DMS114 treated with DMSO at 0.1 percent for 48 hours (cell line): ENCODE data around the gene ATP8B4.

ENCODE experiments used
- DNase-seq: peaks from one replicate; lab custom pipeline; 2025; ENCODE audit not compliant: unreplicated experiment; lab: John Stamatoyannopoulos, UW

Gene ATP8B4

DNA sequence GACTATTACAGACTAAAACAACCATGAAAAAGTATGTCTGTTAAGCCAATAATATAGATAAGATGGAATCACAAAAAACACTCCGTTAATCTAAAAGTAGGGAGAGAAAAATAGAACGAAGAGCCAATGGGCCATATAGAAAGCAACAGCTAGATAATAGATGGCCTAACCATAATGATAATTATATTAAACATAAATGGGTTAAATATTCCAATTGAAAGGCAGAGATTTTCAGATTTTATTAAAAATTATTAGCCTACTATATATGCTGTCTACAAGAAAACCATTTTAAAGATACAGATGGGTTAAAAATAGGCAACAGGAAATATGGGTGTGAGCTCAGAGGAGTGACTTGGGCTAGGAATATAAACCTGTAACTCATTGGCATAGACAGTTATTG lies 76.3 kb downstream of the ATP8B4 start:
- DNase-seq: no peak

DNA sequence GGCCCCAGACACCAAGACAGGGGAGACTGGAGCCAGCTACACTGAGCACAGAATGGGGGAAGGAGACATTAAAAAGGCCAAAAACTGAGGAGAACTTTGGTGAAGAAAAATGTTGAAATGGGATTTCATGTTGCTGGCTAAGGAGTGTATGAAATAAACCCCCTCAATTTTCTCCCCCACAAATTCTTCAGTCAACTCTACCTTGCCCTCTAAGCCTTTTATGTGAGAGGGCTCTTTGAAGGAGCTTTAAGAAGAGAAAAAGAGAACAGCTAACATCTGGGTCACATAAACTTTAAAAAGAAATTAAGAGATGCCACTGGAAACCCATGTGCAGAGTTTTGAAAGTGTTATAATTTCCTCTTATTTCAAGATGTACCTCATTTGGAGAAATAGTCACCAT lies 88.6 kb downstream of the ATP8B4 start:
- no peak for DNase-seq

DNA sequence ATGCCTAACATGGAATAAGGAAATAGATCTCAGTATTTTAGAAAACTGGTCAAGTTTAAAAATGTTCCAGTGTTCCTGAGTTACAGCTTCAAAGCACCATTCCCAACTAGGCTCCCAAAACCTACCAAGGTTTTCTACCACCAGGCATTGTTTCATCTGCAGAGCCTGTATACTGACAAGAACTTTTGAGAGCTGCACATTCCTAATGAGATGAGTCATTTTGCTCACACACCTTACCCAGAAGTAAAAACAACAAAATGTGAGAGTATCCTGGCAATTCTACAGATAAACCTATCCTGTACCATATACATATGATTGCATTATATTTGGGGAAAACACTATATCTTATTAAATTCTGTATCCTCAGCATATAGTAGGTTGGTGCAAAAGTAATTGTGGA lies 90.7 kb downstream of the ATP8B4 start:
- no peak for DNase-seq

GRCh38 chr15:50024281-50024680 lies 94.8 kb downstream of the ATP8B4 start:
- no peak for DNase-seq

DNA sequence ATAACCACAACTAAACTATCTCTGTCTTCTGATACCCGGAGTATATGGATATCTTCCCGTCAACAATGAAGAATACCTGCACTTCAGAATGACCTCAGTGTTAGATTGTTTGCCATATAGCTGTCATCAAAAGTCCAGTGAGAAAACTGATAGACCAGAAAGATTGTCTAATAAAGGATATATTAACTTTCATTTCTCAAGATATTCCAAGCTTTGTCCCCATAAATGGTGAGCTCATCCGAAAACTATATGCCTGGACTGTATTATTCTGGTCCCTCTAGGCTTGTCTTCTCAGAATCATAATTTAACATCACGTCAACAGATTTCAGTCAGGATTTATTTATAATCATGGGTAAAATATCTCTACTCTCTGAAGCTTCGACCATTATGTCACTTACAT lies 100.5 kb downstream of the ATP8B4 start:
- no peak for DNase-seq

DNA sequence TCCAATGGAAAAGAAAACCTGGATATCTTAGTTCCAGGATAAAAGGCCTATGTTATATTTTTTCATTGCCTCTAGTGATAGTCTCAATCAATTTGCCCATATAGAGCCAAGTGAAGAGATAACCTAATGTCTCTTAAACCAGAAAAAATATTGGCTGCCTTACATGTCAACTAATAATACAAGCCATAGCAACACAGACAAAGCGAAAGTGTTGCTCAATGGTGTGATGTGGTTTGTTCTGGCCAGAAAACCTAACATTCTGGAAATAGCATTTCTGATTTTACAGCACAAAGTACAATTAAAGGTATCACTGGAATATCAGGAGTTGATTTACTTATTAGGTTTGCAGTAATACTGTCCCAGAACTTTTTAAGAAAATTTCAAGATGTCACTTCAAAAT lies 101.5 kb downstream of the ATP8B4 start:
- no peak for DNase-seq

DNA sequence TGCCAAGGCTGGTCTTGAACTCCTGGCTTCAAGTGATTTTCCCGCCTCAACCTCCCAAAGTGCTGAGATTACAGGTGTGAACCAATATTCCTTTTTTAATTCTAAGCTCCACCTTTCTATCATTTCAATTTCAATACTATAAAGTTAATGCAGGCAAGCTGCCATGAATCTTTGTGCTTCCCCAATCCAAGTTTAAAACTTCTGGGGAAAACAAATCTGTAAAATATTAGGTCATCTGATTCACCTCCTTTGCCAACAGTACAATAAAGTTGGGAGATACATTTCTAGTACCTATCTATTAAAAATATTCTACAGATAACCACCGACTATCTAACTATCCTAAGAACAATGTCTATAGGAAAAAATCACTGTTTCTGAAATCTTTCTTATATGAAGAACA lies 102.1 kb downstream of the ATP8B4 start:
- DNase-seq: no peak

DNA sequence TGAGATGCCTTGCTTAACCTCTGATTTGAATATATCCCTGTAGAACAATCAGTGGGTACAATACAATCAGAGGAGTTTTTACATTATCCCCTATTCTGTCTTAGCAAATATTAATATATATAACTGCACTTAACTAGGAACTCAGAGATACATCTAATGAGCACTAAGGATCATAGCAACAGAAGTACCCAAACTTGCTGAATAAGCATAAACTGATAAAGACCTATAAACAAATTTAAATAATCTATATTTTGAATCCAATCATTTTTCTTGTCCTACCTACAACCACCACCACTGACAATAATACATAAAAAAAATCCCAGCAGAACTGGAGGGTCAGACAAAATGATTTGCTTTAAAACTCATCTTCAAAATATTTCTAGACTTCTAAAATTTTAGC lies 106.2 kb downstream of the ATP8B4 start:
- DNase-seq: no peak

DNA sequence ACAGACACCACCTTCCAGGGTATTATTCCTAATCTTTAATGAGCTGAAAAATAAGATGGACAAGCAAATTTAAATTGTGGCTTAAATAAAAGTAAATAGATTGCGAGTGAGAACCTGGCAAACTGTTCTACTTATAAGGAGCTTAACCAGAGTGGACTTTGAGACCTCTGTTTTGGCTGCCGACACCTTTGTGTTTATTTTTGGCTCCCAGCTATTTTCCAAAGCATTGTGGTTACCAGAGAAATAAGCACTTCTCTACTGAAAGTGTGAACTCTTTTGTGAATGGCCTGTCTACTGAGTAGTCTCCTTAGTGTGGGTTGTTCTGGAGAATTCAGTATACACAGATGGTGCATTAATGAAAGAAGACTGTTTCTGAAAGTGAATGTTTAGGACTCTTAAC lies 109.4 kb downstream of the ATP8B4 start:
- DNase-seq: no peak

GRCh38 chr15:50003786-50004334 lies 115.2 kb downstream of the ATP8B4 start:
- DNase-seq: peak; percentile 24

- no peak for DNase-seq
These were observed 127.4 kb downstream of the ATP8B4 start for GRCh38 chr15:49991587-49991986.

DNA sequence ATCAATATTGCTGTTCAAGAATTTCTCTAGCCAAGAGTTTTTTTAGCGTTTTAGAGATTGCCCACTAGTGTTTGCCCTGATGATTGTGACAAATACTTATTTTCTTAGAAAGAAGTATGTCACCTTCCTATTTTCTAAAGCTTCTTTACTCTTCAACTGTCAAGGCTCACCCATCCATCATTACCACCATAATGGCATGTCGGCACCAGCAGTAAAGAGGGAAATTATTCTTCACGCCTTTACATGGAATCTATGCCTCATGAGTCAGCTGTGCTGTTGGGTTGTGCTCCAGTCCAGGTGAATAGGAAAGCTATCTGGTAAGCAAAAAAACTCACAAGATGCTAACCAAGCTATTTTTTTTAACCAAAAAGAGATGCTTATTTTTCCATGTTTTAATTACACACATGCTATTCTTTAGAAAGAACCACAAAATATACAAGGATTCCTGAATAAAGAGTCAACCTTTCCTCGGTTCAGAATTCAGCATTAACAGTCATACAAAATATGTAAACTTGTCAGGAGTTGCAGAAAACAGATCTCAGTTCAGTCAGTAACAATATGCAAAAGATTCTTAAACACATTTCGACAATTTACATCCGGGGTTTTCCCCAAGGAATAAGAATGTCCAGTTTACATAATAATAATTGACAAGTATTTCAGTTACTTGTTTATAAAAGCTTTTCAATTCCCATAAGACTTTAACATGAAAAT lies 128.0 kb downstream of the ATP8B4 start:
- no peak for DNase-seq

DNA sequence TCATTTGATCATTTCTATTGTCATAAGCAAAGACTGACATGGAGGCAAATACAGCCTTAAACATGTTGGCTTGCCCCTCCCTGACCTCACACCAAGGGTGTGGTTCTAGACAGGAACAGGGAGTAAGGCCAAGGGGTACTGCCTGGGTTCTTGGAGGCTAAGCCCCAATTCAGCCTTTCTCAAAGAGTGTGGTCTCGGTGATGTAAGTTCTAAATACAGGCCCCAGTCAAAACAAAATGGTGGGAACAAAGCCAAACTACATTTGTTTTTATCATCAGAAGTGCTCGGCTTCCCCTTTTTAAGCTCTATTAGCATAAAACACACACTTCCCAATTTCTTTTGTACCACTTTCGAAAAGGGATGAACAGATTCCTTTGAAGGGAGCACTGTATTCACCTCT lies 129.5 kb downstream of the ATP8B4 start:
- DNase-seq: no peak

- no peak for DNase-seq
These were observed 130.3 kb downstream of the ATP8B4 start for GRCh38 chr15:49988766-49989165.

GRCh38 chr15:49987896-49988295 lies 131.1 kb downstream of the ATP8B4 start:
- DNase-seq: no peak

- no peak for DNase-seq
These were observed 131.7 kb downstream of the ATP8B4 start for GRCh38 chr15:49987198-49987785.

GRCh38 chr15:49986326-49986725 lies 132.7 kb downstream of the ATP8B4 start:
- DNase-seq: no peak

GRCh38 chr15:49985463-49985862 lies 133.6 kb downstream of the ATP8B4 start:
- no peak for DNase-seq

- DNase-seq: no peak
These were observed 134.6 kb downstream of the ATP8B4 start for GRCh38 chr15:49984436-49984835.

- DNase-seq: no peak
These were observed 136.4 kb downstream of the ATP8B4 start for GRCh38 chr15:49982584-49982983.

- no peak for DNase-seq
These were observed 139.2 kb downstream of the ATP8B4 start for GRCh38 chr15:49979705-49980382.

- no peak for DNase-seq
These were observed 140.9 kb downstream of the ATP8B4 start for GRCh38 chr15:49978121-49978520.
